Dedifferentiated amniotic fluid mesenchymal stem cell (primary cell): Measurements from ENCODE around the gene JMJD6.

Experiments
- DNase-seq: peaks from one replicate; pipeline ENCODE4 v3.0.0-alpha.2; 2016; ENCODE audit errors: extremely low spot score

JMJD6 gene

DNA sequence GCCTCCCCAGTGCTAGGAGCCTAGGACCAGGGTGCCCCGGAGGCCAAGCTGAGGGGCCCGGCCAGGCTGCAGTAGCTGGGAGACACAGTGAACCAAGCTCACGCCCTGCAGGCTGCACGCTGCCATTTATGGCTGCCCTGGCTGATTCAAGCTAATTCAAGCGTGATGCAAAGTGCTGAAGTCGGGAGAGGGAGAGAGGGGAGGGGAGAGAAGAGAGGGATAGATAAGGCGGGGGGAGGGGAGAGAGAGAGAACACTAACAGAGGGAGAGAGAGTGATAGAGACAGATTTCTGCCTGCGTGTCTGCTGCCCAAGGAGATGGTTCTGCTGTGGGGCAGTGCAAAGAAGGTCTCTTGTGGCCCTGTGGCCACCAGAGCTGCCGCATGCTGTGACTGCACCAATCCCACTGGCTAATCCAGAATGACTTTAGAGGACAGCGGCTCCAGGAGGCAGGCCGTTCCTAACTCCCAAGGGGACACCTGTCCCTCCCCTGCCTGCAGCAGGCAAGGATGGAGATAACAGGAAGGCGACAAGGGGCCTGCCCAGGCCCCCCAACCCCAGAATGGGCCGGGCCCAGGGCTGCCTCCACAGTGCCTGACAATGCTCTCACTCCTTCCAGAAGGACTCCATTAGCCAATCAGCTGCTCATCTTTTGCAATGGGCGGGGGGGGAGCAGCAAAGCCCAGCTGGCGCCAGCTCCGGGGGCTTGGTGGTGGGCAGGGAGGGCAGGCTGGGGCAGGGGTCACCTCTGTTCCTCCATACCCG lies 28.5 kb downstream of the JMJD6 start:
- peak; percentile 41 for DNase-seq

DNA sequence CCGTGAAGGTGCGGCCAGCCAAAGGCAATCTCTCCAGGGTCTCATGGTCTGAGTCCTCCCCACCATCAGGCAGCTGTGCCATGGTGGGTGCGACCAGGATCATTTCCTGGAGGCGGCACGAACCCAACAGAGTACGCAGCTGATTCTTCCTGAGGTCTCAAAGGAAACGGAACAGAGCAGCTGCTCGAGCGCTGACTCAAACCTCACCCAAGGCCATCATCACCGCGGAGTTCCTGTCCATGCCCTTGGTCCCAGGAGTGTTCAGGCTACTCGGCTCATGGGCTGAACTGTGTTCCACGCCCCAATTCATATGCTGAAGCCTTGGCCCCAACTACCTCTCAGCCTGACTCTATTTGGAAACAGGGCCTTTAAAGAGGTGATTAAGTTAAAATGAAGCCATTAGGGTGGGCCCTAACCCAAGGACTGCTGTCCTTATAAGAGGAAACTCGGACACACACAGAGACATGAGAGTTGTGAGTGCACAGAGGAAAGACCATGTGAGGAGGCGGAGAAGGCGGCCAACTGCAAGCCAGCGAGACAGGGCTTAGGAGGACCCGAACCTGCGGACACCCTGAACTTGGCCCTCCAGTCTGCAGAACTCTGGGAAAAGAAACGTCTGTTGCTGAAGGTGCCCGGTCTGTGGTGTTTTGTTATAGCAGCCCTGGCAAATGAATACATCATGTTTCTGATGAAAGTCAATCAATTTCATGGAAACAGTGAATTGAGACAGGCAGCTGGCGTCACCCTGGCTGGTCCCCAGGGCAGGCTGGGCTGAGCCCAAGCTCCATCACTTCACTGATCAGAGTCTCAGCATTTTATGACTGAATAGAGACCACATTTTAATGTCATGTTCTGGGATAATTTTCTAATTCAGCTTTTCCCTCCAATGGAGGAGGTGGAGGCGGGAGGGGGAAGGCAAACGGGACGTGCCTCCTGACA lies 29.4 kb downstream of the JMJD6 start:
- DNase-seq = no peak

DNA sequence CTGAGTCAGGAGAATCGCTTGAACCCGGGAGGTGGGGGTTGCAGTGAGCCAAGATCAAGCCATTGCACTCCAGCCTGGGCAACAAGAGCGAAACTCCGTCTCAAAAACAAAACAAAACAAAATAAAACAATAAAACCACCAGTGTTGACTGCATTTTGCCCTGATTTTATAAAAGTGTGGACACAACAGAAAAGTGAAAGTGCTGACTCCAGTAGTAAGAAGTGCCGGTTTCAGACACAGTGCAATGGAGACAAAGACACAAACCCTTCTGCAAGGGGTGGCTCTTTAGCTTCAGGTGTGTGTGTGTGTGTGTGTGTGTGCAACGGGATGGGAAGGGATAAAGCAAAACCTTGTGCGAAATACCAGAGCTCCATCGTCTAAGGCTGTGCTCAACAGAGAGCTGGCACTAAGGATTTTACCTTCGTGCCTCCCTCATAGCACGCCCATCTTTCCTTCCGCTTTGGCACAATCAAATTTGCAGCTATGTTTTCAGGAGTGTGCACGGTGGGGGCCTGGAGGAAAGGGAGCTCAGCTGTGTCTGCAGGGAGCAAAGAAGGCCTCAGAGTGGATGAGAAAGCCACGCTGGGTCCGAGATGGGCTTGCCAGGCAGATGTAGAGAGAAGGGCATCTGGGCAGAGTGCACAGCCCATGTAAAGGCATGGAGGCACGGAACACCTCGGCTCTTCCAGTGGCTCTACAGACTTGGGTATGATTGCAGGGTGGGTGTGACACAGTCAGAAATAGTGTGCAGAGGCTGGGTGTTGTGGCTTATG lies 31.2 kb downstream of the JMJD6 start:
- no peak for DNase-seq

DNA sequence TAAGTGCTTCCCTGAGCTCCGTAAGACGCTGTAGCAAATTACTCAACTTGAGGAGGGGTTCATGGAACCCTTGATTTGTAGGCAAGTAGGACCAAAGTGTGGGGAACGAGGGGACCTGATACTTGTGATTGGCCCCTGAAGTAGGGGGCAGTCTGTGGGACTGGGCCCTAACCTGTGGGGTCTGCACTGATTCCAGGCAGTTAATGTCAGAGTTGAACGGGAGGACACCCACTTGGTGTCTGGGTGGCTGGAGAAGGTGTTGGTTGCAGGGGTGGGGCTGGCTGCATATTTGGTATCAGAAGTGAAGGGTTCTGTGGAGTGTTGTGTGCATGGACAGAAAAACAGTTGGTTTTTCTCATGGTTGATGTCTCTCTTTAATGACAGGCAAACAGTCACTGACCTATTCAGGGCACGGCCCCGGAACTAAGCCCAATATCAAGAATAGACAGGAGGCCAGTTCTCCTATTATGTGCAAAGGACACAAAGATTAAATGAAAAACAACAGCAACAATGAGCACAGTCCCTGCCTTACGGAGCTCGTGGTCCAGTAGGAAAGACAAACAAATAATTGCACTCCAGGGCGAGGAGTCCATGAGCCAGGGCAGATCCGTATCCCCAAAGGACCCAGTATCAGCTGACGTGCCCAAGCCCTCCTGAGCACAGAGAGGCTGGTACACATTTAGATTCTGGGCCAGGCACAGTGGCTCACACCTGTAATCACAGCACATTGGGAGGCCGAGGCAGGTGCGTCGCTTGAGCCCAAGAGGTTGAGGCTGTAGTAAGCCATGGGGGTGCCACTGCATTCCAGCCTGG lies 34.8 kb downstream of the JMJD6 start:
- no peak for DNase-seq

DNA sequence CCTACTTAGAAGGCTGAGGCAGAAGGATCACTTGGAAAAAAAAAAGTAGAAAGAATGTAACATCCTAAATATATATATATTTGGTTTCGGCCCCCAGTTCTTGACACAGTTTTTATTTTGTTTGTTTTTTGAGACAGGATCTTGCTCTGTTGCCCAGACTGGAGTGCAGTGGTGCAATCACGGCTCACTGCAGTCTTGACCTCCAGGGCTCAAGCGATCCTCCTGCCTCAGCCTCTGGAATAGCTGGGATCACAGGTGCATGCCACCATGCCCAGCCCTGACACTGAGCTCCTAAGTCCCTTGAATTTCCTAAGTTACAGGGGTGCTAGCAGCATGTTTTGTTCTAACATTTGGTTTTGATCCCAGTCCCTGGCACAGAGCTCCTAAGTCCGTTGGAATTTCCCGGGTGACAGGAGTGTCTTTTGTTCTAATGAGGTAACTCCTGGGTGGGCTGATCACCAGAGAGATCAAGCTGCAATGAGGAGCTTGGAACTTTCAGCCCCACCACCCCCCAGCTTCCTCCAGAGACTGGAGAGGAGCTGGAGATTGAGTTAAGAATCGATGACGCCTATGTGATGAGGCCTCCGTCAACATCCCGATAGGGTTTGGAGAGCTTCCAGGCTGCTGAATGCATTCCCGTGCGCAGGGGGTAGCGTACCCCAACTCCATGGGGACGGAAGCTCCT lies 35.7 kb downstream of the JMJD6 start:
- DNase-seq = no peak

DNA sequence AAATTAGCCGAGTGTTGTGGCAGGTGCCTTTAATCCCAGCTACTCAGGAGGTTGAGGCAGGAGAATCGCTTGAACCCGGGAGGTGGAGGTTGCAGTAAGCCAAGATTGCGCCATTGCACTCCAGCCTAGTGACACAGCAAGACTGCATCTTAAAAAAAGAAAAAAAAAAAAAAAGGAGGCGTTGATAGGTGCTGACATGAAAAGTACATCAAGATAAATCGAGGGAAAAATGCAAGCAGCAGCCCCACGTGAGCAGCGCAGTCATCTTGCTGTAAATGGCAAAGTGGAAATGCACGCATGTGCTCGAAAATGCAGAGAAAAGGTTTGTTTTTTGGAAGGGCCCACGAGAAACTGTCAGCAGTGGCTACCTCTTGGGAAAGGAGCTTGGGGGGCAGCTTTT lies 36.5 kb downstream of the JMJD6 start:
- DNase-seq = no peak

DNA sequence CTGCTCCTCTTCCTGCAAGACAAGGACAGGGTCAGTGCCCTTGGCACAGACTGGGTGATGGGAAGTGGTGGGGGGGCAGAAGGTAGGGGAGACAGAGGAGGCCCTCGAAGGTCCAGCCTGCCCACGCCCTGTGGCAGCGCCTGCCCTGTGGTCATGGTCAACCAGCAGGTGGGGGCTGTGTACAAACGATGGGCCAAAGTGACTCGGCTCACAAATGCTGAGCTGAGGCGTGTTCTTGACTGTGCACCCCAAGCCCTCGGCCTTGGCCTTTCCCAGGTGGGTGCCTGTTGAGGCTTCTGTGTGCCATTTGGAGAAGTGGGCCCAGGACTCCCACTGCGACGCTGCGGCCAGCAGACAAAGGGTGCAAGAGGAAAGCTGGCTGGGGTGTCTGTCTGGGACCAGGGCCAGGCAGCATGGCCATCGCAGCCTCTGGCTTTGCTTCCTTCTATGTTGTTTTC lies 38.2 kb downstream of the JMJD6 start:
- DNase-seq = no peak

DNA sequence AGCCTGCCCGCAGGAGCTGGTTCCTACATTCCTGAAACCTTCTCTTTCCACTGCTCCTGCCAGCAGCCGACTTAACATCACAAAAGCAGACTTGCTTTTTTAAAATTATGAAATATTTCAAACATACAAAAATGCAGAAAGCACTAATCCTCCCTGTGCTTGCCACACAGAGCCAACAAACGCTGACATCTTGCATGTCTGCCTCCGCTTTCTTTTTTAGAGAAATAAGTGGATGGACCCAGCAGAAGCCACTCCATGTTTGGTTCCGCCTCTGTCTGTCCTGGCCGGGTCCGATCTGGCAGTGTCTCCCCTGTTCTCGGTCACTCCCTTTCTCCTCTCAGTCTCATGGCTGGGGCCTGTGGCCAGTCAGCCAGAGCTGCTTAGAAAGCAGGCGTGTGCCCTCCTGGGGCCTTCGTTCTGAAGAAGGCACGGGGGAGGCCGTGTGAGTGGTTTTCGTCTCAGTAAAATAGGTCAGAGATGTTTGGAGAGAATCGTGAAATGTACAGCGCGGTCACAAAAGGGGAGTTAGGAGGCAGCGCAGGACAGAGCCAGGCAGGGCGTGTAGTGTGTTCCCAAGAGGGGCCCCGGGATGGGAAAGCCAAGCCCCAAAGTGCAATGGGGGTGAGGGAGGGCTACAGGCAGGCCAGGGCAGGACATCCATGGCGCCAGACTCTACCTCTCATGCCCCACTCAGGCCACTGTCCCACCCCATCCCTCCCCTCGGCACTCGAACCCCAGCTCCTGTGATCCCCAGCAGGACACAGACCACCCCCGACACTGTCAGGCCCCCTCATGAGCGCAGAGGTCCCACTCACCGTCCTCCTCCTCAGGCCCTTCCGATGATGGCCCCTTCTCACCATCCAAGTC lies 38.9 kb downstream of the JMJD6 start:
- peak; percentile 64 for DNase-seq

DNA sequence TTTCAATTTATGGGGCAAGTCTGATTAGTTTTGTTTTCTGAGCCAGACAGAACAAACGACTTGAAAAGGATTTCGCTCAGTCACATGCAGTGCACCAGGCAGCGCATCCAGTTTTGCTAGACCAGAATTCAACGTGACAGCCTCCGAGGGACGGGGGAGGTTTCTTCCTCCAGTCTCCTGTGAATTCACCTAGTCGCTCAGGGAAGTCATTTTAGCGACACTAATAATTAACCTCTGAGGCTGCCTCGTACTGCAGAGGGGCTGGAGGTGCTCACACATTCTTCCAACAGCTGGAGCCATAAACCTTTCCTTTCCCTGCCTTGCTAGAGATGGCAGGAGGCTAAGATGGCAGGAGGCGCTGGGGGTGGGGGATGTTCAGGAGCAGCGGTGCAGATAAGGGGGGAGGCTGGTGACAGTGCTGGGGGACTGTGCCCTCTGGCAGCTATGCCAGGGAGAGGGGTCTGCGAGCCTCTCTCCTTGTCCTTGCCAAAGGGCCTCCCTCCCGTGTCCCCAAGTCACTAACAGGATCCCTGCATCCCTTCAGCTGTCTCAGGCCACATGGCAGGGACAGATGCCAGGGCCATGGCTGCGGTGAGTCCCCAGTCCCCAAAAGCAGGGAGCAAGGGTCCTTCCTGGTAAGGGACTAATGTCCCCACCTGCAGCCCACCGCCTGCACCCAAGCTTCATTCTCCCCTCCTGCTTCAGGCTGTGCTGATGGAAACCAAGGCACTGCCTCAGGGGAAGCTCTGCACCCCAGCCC lies 39.7 kb downstream of the JMJD6 start:
- no peak for DNase-seq

DNA sequence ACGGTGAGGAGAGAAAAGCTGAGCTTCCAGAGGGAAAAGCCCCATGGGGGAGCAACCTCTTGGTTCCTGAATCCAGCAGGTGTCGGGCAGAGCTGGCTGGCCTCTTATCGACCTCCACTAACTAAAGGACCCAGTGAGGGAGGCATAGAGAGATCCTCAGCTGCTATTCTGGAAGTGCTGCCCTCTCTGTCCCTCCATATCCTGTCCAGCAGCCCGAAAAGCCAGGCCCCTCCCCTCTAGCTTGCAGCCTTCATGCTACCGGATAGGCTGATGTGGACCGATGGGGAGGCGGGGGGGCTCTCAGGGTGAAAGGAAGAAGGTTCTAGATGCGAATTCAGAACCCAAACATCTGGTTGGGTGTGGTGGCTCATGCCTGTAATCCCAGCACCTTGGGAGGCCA lies 40.6 kb downstream of the JMJD6 start:
- no peak for DNase-seq

DNA sequence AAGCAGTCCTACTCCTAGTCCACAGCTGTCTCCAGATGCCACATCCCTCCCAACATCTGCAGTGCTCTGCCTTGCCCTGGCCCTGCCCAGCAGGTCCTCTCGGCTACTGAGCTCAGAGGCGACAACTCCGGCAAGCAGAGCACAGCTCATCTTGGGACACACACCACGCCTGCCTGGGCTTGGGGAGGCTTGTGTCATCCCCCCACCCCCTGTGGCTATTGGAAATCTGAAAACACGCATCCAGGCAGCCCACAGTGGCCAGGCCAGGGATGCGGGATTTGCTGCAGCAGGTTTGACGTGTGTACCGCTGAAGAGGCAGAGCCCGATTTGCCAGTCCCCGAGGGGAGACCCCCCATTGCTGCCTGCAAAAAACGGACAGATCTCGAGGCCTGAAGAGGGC lies 41.0 kb downstream of the JMJD6 start:
- DNase-seq = no peak

DNA sequence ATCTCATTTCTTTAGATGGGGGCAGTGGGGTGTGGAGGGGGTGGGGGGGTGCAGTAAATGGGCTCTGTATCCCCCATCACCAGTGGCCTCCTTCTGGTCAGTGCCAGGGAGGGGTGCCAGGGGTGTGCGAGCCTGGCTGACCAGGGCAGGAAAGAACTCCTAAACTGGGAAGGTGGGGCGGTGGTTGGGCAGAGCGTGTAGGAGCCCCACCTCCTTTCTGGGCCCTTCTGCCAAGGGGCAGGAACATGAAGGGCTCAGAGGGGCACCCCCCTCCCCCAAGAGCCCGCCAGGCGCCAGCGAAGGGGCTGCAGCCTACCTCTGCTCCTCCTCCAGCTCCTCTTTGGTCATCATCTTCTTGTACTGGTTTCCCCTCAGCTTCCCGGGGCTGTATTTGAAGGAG lies 41.6 kb downstream of the JMJD6 start:
- no peak for DNase-seq

DNA sequence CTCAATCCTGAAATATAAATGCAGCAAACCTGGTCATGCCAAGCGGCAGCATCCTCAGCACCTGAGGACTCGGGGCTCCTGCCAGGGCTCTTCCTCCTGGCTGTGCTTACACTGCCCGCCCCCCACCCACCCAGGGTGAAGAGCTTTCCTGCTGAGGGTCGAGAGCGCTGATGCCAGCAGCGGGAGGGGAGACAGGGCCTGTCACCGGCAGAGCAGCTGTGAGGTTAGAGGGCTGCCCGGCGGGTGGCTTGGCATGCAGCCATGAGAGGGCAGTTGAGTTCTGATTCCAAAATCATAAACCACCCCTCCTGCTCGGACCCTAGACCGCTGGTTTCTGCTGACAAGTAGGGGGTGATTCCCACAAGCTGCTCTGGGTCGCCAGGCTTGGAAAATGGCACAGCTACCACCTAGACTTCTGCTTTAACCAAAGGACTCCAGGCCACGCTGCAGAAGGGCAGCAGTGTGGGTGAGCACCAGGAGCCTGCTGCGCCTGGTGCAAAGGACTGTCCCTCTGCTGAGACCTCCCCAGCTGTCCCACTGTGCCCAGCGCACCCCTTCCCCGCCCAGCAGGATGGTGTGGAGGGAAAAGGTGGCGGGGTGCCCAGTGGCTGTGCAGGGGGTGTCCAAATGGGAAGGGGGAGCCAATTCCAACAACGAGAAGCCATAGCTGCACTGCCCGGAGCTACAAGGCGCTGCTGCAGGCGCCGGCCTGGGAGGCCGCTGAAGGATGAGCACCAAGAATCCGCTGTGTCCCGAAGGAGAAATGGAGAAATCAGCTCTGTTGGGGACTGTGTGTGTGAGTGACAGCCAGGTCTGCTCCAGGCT lies 42.3 kb downstream of the JMJD6 start:
- no peak for DNase-seq

DNA sequence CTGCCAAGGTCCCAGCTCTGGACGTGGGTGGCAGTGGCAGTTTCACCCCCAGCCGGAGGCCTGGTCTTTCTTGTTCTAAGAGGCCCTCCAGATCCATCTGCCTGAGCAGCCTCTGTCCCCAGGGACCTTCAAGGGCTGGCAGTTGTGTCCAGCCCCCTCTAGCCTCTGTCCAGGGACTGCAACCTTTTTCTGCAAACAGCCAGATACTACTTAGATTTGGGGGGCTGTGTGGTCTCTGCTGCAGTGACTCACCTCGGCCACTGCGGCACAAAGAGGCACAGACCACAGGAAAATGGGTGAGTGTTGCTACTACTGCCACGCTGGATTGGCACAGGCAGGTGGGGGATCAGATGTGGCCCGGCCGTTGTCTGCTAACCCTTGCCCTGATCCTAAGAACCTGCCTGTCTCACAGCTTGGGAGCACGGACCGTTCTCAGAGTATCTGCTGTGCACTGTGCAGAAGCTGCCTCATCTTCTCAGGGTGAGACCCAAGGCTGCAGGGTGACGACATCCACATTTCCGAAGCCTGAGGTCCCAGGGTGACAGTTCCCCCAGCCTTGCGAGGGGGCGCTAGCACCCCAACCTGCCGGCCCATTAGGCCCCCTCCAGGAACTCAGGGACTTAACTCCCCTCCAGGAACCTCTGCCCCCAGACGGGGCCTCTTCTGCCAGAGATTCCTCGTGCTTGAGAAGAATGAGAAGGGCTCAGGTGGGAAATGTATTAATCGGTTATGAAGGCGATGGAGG lies 43.2 kb downstream of the JMJD6 start:
- DNase-seq = no peak

DNA sequence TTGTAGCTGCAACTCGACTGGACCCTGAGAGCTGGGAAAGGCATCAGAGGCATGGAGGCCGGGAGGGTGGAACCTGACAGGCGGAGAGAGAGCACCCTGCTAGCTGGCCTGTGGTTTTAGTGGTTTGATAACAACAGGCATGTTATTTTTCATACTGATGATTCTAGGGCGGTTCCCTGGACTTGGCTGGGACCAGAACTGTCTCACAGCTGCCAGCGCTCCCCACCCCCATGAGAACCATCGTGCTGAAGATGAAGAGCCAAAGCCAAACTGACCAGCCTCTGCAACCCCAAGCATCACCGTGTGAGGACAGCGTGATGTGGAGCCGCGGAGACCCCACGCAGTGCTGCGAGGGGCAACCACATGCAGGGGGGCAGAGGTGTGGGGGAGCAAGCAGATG lies 44.1 kb downstream of the JMJD6 start:
- no peak for DNase-seq

DNA sequence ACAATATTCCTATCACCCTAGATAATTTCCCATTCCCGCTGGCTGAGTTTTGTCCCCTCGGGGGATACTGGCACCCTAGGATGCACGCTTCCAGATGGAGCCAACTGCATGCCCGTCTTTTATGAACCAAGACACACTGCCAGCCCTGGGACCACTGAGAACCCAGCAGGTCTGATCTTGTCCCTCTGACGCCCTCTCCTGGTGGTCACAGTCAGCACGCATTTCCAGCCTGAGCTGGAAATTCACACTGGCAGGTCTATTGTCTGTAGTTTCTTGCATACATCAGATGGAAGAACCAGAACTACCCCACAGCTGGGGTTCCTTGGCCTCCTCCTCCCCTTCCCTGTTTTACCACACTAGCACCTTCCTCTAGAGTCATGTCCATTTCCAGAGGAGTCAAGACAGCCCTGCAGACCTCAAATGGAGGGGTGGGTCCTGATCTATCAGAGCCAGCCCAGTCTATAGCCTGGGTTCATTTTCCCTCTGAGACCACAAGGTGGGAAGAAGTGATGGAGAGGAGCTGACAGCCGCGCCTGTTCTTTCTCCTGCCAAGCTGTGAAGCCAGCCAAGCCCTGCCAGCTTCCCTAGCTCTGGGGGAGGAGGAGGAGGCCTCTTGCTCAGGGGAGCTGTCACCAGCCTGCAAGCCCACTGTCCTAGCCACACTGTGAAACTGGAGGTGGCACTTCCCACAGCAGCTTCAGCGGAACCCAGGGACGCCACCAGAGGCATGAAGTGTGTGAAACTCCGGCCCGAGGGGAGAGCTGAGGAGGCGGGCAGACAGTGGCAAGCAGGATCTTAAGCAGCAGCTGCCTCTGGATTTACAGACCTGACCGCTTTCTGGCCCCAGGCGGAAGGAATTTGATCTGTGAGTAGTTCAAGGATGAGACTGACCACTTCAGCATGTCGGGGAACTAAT lies 44.9 kb downstream of the JMJD6 start:
- DNase-seq = no peak
